Omental fat pad (tissue), 4 donors: ENCODE results near the gene GPRIN3. TPM values are rescaled to one million over a fixed set of nuclear protein-coding genes. Genes with fewer than 3 reads are reported as not detected.

Experiments used
- ATAC-seq: fragments of 150-250 bp; one replicate; pipeline ENCODE4 v1.9.1; 2016; ENCODE audit warnings: mild to moderate bottlenecking, moderate library complexity; ENCODE audit not compliant: low FRiP score
- DNase-seq: peaks from one replicate; pipeline ENCODE4 v3.0.0-alpha.2; 2019; ENCODE audit warnings: low spot score
- total RNA-seq, 4 donors: library from RNA; depleted of rRNA; stranded (reverse); fragments of >200 nt; gene quantifications; one replicate each; pipeline ENCODE4 v1.1.0, GENCODE V29; 2016
- TF ChIP-seq, protein P1 (sequence below), 3 donors: fragments of 450-650 bp; IDR thresholded peaks; one replicate each; pipeline ENCODE4 v1.5.1; 2016 to 2017; ENCODE audit warnings: antibody characterized with exemption in 3 of 3, mild to moderate bottlenecking in 3 of 3, moderate library complexity in 2 of 3

The GPRIN3 gene
- total RNA-seq, 4 donors from 2014 or later, result 3.3 to 19.3 (median 14.7) TPM

DNA sequence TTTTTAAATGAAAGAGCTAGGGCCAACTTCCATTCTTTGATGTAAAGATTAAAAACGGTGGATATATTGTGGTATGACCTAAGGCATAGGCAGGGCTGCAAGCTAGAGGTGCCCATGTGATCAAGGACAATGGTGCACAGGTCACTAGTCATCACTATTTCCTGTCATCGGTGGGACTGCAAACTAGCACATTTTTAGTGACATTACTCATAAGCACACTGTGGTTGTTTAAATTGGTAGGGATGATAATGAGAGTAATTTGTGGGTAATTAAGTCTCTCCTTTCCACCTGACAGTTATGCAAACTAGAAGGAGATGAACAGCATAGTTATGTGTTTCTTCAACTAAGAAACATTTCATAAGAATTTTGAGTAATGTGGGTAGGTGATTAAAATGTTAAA, 85.4 kb downstream of the GPRIN3 start:
- ATAC-seq (no peak), DNase-seq (no peak)
- TF ChIP-seq, protein P1, sequence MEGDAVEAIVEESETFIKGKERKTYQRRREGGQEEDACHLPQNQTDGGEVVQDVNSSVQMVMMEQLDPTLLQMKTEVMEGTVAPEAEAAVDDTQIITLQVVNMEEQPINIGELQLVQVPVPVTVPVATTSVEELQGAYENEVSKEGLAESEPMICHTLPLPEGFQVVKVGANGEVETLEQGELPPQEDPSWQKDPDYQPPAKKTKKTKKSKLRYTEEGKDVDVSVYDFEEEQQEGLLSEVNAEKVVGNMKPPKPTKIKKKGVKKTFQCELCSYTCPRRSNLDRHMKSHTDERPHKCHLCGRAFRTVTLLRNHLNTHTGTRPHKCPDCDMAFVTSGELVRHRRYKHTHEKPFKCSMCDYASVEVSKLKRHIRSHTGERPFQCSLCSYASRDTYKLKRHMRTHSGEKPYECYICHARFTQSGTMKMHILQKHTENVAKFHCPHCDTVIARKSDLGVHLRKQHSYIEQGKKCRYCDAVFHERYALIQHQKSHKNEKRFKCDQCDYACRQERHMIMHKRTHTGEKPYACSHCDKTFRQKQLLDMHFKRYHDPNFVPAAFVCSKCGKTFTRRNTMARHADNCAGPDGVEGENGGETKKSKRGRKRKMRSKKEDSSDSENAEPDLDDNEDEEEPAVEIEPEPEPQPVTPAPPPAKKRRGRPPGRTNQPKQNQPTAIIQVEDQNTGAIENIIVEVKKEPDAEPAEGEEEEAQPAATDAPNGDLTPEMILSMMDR (IDR thresholded peaks at IDR 0.05), result no peak

DNA sequence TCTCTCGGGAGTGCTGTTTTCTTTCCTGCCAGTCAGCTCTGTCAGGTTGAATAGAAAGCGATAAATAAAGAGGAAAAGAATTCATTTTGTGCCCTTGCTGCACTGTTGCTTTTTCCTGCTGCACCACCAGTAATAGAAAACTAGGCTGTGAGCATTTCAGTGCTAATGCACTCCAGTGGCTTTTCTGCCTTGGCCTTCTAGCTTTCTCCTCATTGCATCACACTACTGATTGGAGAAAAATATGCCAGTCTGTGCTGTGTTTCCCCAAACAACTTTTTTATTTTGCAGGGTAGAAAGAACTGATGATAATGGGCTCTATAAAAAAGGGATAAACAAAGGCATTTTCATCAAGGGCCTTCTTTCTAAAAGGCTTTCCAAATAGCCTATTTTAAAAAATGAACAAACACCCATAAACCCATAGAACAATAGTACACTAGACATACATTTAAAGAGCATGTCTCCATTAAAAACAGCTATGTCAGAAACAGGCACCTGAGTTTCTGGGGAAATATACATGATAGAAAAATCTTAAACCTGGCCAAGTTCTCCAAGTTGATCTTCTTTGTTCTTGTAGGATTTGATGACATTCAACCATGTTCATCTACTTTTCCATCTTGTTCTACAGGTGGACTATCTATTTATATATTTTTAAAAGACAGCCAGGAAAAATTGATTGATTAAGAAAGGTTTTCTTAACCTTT, 86.3 kb downstream of the GPRIN3 start:
- no peak for ATAC-seq
- TF ChIP-seq, protein P1 (IDR thresholded peaks at IDR 0.05), result no peak
- DNase-seq, result no peak

DNA sequence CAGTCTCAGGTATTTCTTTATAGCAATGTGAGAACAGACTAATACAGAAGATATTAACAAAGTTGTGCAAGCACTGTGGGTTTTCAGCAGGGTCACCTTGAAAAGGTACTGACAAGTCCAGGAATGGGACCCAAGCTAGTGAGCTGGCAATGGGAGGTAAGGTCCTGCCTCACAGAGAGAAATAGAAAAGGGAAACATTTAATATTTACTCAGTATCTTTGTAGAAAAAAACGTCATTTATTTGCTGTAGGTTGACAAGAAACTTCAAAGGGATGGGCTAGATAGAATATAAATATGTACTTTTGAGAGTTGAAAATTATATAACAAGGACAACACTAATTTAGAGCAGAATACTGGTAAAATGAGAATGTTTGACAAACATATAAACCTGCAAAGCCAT, 89.0 kb downstream of the GPRIN3 start:
- TF ChIP-seq, protein P1 (IDR thresholded peaks at IDR 0.05), result no peak
- no peak for DNase-seq
- ATAC-seq, result no peak

DNA sequence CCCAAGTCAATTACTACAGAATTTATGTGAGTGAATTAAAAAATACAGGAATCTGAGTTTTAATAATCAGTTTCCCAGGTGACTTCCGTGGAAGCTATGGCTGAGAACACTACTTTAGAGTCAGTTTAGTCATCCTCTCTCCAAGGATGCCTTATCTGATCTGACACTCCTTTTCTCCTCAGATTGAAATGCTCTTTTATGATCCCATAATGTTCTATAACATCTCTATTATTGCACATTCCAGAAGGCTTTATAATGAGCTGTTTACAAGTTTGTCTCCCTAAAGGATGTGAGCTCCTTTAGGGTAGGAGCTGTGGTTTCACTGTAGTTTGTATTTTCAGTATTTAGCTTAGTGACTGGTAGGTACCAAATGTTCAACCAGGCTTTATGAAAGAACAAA, 90.0 kb downstream of the GPRIN3 start:
- DNase-seq (no peak), ATAC-seq (no peak)
- TF ChIP-seq, protein P1 (IDR thresholded peaks at IDR 0.05), result no peak

DNA sequence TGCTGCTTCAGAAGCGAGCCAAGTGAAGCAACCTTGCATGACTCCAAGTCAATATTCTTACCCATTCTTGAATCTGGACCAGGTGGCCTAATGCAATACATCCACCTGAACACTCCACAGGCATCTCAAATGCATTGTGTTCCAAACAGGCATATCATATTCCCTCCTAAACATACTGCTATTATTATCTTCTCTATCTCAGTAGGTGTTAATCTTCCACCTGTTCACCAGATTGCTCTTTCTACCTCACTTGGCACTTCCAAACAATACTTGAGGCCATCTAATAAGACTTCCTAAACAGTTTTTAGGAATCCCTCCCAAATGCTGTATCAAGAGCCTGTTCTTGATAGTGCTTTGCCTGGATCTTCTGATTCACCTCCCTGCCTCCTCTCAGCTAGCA, 90.7 kb downstream of the GPRIN3 start:
- ATAC-seq (no peak), DNase-seq (no peak)
- TF ChIP-seq, protein P1 (IDR thresholded peaks at IDR 0.05), result no peak

DNA sequence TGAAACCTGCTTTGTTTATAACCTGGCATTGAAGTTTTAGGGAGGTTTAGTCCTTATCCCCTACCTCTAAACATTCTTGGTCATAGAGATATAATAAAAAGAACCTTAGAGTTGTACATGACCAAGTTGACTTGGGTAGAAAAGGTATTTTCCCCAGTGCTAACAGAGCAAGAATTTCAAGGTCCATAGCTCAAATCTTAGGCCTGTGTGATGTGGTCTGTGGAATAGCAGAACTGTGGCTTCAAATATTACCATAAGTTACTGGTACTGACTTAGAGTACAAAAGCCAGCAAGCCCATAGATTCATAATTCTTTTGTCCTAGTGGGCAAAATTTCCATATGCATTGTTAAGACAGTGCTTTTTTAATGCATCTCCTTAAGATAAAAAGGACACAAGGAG, 91.2 kb downstream of the GPRIN3 start:
- TF ChIP-seq, protein P1 (IDR thresholded peaks at IDR 0.05), result no peak
- ATAC-seq, result no peak
- DNase-seq, result no peak

DNA sequence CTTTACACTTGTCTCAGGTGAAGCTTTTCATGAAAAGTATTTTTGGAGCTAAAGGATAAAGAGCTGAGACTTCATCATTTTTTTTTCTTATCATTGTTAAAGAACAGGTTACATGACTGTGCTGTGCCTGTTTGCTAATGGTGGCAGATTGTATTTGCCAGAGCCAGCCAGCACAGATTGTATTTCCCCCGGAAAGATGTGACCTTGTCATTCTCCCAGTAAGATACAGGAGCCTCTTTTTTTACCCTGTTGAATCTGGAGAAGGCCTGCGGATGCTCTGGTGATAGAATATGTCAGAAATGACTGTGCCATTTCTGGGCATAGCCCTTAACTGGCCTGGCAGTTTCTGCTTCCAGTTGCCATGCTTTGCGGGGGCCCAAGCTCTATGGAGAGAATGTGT, 91.9 kb downstream of the GPRIN3 start:
- DNase-seq, result no peak
- no peak for ATAC-seq
- TF ChIP-seq, protein P1 (IDR thresholded peaks at IDR 0.05), result no peak
